Osteocyte (in vitro differentiated cells): ENCODE data around the gene JPH3. TPM values are rescaled to one million over a fixed set of nuclear protein-coding genes. Genes with fewer than 3 reads are reported as not detected.

Experiments used
- DNase-seq: peaks from one replicate; pipeline ENCODE4 v3.0.0; 2021; ENCODE audit warnings: mixed read lengths; ENCODE audit not compliant: unreplicated experiment; ENCODE audit errors: extremely low spot score
- H3K27ac Mint-ChIP-seq: one replicate; pipeline ENCODE4 v1.8.0; 2021; ENCODE audit warnings: mild to moderate bottlenecking, mixed read lengths; ENCODE audit not compliant: unreplicated experiment
- H3K27me3 Mint-ChIP-seq: one replicate; pipeline ENCODE4 v1.8.0; 2021; ENCODE audit warnings: mixed read lengths; ENCODE audit not compliant: unreplicated experiment
- H3K36me3 Mint-ChIP-seq: one replicate; pipeline ENCODE4 v1.8.0; 2021; ENCODE audit warnings: mixed read lengths; ENCODE audit not compliant: unreplicated experiment
- H3K4me1 Mint-ChIP-seq: one replicate; pipeline ENCODE4 v1.8.0; 2021; ENCODE audit warnings: mixed read lengths; ENCODE audit not compliant: unreplicated experiment
- H3K4me3 Mint-ChIP-seq: one replicate; pipeline ENCODE4 v1.8.0; 2021; ENCODE audit warnings: mild to moderate bottlenecking, moderate library complexity, mixed read lengths; ENCODE audit not compliant: unreplicated experiment
- H3K9me3 Mint-ChIP-seq: one replicate; pipeline ENCODE4 v1.8.0; 2021; ENCODE audit warnings: mixed read lengths; ENCODE audit not compliant: unreplicated experiment
- CTCF ChIP-seq: fragments of 200-600 bp; sonication (generic); IDR thresholded peaks from 2 replicates; pipeline ENCODE4 v1.5.0; 2021; ENCODE audit warnings: antibody characterized with exemption, mild to moderate bottlenecking, moderate library complexity
- total RNA-seq: library from RNA; stranded (reverse); gene quantifications from 2 replicates; pipeline ENCODE4 v1.2.1, GENCODE V29; 2021

The JPH3 gene
- total RNA-seq, 1 donor from 2014 or later, result 2.6 TPM

GRCh38 chr16:87709677-87710076 lies 107.4 kb downstream of the JPH3 start:
- Mint-ChIP-seq H3K4me3 (no peak overlapping the region), H3K9me3 (no peaks in the 10 kb centered on the region), H3K4me1 (peaks cover 5% of the 10 kb centered on the region), H3K36me3 (peaks cover 14% of the 10 kb centered on the region), H3K27me3 (no peaks in the 10 kb centered on the region), H3K27ac (no peak overlapping the region)
- no peak for TF ChIP-seq CTCF
- DNase-seq, result no peak

DNA sequence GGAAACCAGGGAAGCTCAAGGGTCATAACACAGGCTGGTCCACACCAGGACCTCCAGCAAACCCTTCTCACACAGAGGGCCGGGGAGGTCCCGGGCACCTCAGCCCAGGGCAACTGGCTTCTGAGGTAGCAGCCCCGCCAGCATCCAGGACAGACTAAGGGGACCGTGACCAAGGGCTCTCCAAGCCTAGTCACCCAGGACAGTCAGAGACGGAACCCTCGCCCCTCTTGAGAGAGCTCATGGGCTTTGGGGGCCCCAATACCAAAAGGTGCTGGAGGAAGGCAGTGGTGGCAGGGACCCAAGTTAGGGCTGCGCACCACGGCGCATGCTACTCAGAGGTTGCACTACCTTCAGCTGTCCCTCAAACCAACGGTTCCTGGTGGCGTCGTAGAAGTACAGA lies 108.6 kb downstream of the JPH3 start:
- Mint-ChIP-seq H3K36me3 (peaks cover 22% of the 10 kb centered on the region), H3K4me1 (peaks cover under 1% of the 10 kb centered on the region), H3K27ac (no peak overlapping the region), H3K9me3 (no peaks in the 10 kb centered on the region), H3K27me3 (no peaks in the 10 kb centered on the region), H3K4me3 (no peak overlapping the region)
- TF ChIP-seq CTCF, result no peak
- DNase-seq, result no peak

DNA sequence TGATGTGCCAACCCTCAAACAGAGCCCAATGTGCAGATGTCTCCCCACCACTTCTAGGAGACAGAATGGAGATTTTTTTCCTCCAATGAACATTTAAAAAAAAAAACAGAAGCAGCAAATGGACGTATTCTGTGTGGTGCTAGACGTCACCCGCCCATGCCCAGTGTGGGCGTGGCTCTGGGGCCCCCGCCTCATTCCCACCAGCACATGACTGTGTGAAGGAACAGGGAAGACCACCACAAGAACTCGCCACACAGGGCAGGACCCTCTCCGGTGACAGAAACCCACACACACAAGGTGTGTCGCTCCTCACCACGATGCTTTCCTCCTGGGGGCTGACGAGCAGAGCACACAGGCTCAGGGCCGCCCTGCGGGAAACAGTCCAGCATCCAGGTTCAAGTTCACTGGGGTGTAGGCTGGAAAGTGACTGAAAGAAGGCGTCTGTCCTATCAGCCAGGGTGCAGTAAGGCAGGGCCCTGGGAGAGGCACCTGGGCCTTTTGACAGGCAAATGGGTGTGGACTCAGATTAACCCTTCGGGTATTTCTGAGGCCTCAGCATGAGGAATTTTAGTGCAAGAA lies 110.0 kb downstream of the JPH3 start:
- Mint-ChIP-seq H3K9me3 (no peaks in the 10 kb centered on the region), H3K4me1 (no peaks in the 10 kb centered on the region), H3K27me3 (no peaks in the 10 kb centered on the region), H3K27ac (no peak overlapping the region), H3K36me3 (peaks cover 22% of the 10 kb centered on the region), H3K4me3 (no peak overlapping the region)
- DNase-seq, result no peak
- TF ChIP-seq CTCF, result no peak

DNA sequence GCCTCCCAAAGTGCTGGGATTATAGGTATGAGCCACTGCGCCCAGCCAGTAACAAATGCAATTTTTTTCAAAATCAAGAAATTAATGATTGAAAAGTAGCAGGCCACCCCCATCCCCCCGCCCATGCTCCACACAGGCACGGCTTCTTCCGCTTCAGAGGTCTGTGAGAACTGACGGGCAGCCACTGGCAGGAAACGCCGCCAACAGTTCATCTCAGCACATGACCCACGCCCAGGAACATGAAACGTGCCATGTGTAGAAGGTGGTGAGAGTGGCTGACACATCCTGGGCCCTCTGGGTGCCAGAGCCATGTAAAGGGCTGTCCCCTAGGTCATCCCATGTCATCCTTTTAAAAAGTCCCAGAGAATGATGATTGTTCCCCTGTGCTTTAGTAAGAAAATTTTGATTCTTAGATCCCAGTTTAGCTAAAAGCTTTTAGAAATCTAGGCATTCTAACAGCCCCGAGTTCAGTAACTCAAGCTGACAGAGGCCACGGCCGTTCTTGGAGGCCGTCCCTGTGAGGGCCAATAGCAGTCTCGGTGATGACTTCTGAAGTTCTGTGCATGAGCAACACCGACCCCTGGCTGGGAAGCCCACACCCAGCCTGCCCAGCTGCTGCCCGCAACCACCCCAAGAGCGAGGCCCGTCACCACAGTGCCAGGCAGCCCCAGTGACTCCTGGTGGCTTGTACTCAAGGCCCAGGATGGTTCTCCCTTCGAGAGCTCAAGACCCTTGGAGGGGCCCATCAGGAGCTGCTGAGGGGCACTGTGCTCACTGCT lies 111.3 kb downstream of the JPH3 start:
- H3K9me3 Mint-ChIP-seq, result no peaks in the 10 kb centered on the region
- no peak for DNase-seq
- TF ChIP-seq CTCF, result no peak
- H3K36me3 Mint-ChIP-seq, result peaks cover 19% of the 10 kb centered on the region
- no peaks in the 10 kb centered on the region for H3K4me1 Mint-ChIP-seq
- H3K4me3 Mint-ChIP-seq, result no peak overlapping the region
- H3K27ac Mint-ChIP-seq, result no peak overlapping the region
- no peaks in the 10 kb centered on the region for H3K27me3 Mint-ChIP-seq

- Mint-ChIP-seq H3K9me3 (no peaks in the 10 kb centered on the region), H3K4me3 (no peak overlapping the region), H3K4me1 (no peaks in the 10 kb centered on the region), H3K27ac (no peak overlapping the region), H3K27me3 (no peaks in the 10 kb centered on the region), H3K36me3 (peaks cover 21% of the 10 kb centered on the region)
- TF ChIP-seq CTCF, result no peak
- DNase-seq, result no peak
Observed at GRCh38 chr16:87715231-87715630, 112.9 kb downstream of the JPH3 start.
